Neural progenitor cell (in vitro differentiated cells): ENCODE measurements around the gene CCDC6. TPM values are rescaled to one million over a fixed set of nuclear protein-coding genes. Genes with fewer than 3 reads are reported as not detected.

Experiments
- DNase-seq: peaks from one replicate; pipeline ENCODE4 v3.0.0-alpha.2; 2016; ENCODE audit warnings: low spot score
- H2AFZ ChIP-seq: fragments of 200-600 bp; sonication (generic); replicated peaks from 2 replicates; pipeline ENCODE4 v1.6.1; 2016; ENCODE audit warnings: antibody characterized with exemption
- H3F3A ChIP-seq: fragments of 200-600 bp; sonication (generic); 2 replicates; pipeline ENCODE4 v1.6.1; 2016; ENCODE audit warnings: antibody characterized with exemption, low read depth
- H3K27ac ChIP-seq: fragments of 200-600 bp; sonication (generic); 2 replicates; pipeline ENCODE4 v1.5.1; 2016; ENCODE audit warnings: mild to moderate bottlenecking
- H3K27me3 ChIP-seq: fragments of 200-600 bp; sonication (generic); 2 replicates; pipeline ENCODE4 v1.6.1; 2016; ENCODE audit warnings: mild to moderate bottlenecking, moderate library complexity
- H3K36me3 ChIP-seq: fragments of 200-600 bp; sonication (generic); 2 replicates; pipeline ENCODE4 v1.5.1; 2016
- H3K4me1 ChIP-seq: fragments of 200-600 bp; sonication (generic); 2 replicates; pipeline ENCODE4 v1.6.1; 2016; ENCODE audit warnings: mixed run types
- H3K4me2 ChIP-seq: fragments of 200-600 bp; sonication (generic); 2 replicates; pipeline ENCODE4 v1.6.1; 2016
- H3K4me3 ChIP-seq: fragments of 200-600 bp; sonication (generic); 2 replicates; pipeline ENCODE4 v1.5.1; 2016
- H3K79me2 ChIP-seq: fragments of 200-600 bp; sonication (generic); 2 replicates; pipeline ENCODE4 v1.6.1; 2016; ENCODE audit warnings: low read depth
- H3K9ac ChIP-seq: fragments of 200-600 bp; sonication (generic); 2 replicates; pipeline ENCODE4 v1.6.1; 2016
- H3K9me3 ChIP-seq: fragments of 200-600 bp; sonication (generic); 2 replicates; pipeline ENCODE4 v1.5.1; 2016; ENCODE audit warnings: low read depth
- H4K20me1 ChIP-seq: fragments of 200-600 bp; sonication (generic); 2 replicates; pipeline ENCODE4 v1.6.1; 2016; ENCODE audit warnings: low read depth
- H3K27ac Mint-ChIP-seq: 3 replicates; pipeline ENCODE4 v1.8.0; 2021; ENCODE audit warnings: mixed read lengths
- H3K27me3 Mint-ChIP-seq: 2 replicates; pipeline ENCODE4 v1.8.0; 2022; ENCODE audit warnings: low read depth, mild to moderate bottlenecking, inconsistent platforms, moderate library complexity, mixed read lengths; ENCODE audit not compliant: insufficient read depth
- H3K36me3 Mint-ChIP-seq: 3 replicates; pipeline ENCODE4 v1.8.0; 2021; ENCODE audit warnings: mixed read lengths
- H3K4me1 Mint-ChIP-seq: 3 replicates; pipeline ENCODE4 v1.8.0; 2021; ENCODE audit warnings: mixed read lengths
- H3K4me3 Mint-ChIP-seq: 3 replicates; pipeline ENCODE4 v1.8.0; 2021; ENCODE audit warnings: mild to moderate bottlenecking, moderate library complexity, mixed read lengths
- H3K9me3 Mint-ChIP-seq: 3 replicates; pipeline ENCODE4 v1.8.0; 2020; ENCODE audit warnings: mixed read lengths
- CTCF ChIP-seq: fragments of 200-600 bp; sonication (generic); IDR thresholded peaks from 2 replicates; pipeline ENCODE4 v1.5.1; 2017; ENCODE audit warnings: antibody characterized with exemption, mild to moderate bottlenecking
- EZH2 ChIP-seq: fragments of 200-600 bp; sonication (generic); IDR thresholded peaks from 2 replicates; pipeline ENCODE4 v1.6.1; 2017; ENCODE audit warnings: antibody characterized with exemption, mild to moderate bottlenecking, moderate library complexity
- EZH2phosphoT487 ChIP-seq: fragments of 200-600 bp; sonication (generic); IDR thresholded peaks from 2 replicates; pipeline ENCODE4 v1.6.1; 2017; ENCODE audit warnings: antibody characterized with exemption
- total RNA-seq: library from RNA; depleted of rRNA; stranded (reverse); fragments of >200 nt; gene quantifications from 2 replicates; pipeline ENCODE4 v1.2.3, GENCODE V29; 2015; ENCODE audit warnings: low replicate concordance

CCDC6 gene
- total RNA-seq, 1 donor from 2014 or later = 29.4 TPM

- Mint-ChIP-seq H3K4me3 (peak overlapping the region; percentile 100), H3K27me3 (peaks cover 5% of the 10 kb centered on the region), H3K9me3 (no peaks in the 10 kb centered on the region), H3K27ac (peak overlapping the region; percentile 95), H3K4me1 (peaks cover 40% of the 10 kb centered on the region), H3K36me3 (peaks cover 6% of the 10 kb centered on the region)
- Histone ChIP-seq H3K9me3 (no peaks in the 10 kb centered on the region), H3K79me2 (peaks cover 58% of the 10 kb centered on the region), H3K27ac (peak overlapping the region; percentile 83), H2AFZ (peak overlapping the region; percentile 74), H3K4me2 (peak overlapping the region; percentile 83), H3K9ac (peak overlapping the region; percentile 54), H3F3A (peaks cover 32% of the 10 kb centered on the region), H4K20me1 (peaks cover 39% of the 10 kb centered on the region), H3K4me1 (peaks cover 34% of the 10 kb centered on the region), H3K4me3 (peak overlapping the region; percentile 89), H3K36me3 (no peaks in the 10 kb centered on the region), H3K27me3 (no peaks in the 10 kb centered on the region)
- TF ChIP-seq EZH2 (no peak), CTCF (no peak), EZH2phosphoT487 (no peak)
- DNase-seq = peak; percentile 18
Measured at GRCh38 chr10:59905731-59906416, 482 bp downstream of the CCDC6 start.

- Histone ChIP-seq H3K79me2 (peaks cover 65% of the 10 kb centered on the region), H3K4me2 (peak overlapping the region; percentile 83), H4K20me1 (peaks cover 45% of the 10 kb centered on the region), H3K4me1 (peaks cover 34% of the 10 kb centered on the region), H3K27ac (no peak overlapping the region), H2AFZ (peak overlapping the region; percentile 74), H3K4me3 (peak overlapping the region; percentile 89), H3K9ac (peak overlapping the region; percentile 54), H3F3A (peaks cover 32% of the 10 kb centered on the region), H3K27me3 (no peaks in the 10 kb centered on the region), H3K36me3 (no peaks in the 10 kb centered on the region), H3K9me3 (no peaks in the 10 kb centered on the region)
- H3K9me3 Mint-ChIP-seq = no peaks in the 10 kb centered on the region
- peak overlapping the region; percentile 95 for H3K27ac Mint-ChIP-seq
- H3K4me1 Mint-ChIP-seq = peaks cover 40% of the 10 kb centered on the region
- peaks cover 6% of the 10 kb centered on the region for H3K36me3 Mint-ChIP-seq
- H3K27me3 Mint-ChIP-seq = peaks cover 5% of the 10 kb centered on the region
- H3K4me3 Mint-ChIP-seq = peak overlapping the region; percentile 100
- peak; percentile 68 for DNase-seq
- no peak for TF ChIP-seq CTCF
- no peak for TF ChIP-seq EZH2
- no peak for TF ChIP-seq EZH2phosphoT487
Measured at GRCh38 chr10:59905066-59905730, 1.2 kb downstream of the CCDC6 start.

GRCh38 chr10:59904426-59905065 is 1.8 kb downstream of the CCDC6 start:
- TF ChIP-seq EZH2phosphoT487 (no peak), EZH2 (no peak), CTCF (no peak)
- Histone ChIP-seq H3K4me3 (peak overlapping the region; percentile 89), H4K20me1 (peaks cover 52% of the 10 kb centered on the region), H3F3A (peaks cover 32% of the 10 kb centered on the region), H3K79me2 (peaks cover 71% of the 10 kb centered on the region), H3K27ac (no peak overlapping the region), H2AFZ (no peak overlapping the region), H3K27me3 (no peaks in the 10 kb centered on the region), H3K4me1 (peaks cover 34% of the 10 kb centered on the region), H3K36me3 (no peaks in the 10 kb centered on the region), H3K9me3 (no peaks in the 10 kb centered on the region), H3K4me2 (peak overlapping the region; percentile 83), H3K9ac (no peak overlapping the region)
- DNase-seq = peak; percentile 42
- Mint-ChIP-seq H3K9me3 (no peaks in the 10 kb centered on the region), H3K27ac (peak overlapping the region; percentile 95), H3K4me1 (peaks cover 40% of the 10 kb centered on the region), H3K36me3 (peaks cover 6% of the 10 kb centered on the region), H3K4me3 (peak overlapping the region; percentile 100), H3K27me3 (peaks cover 5% of the 10 kb centered on the region)
